Fibroblast of mammary gland (primary cell): ENCODE results near the gene PTPRH.

ENCODE experiments used
- DNase-seq: peaks from one replicate; pipeline ENCODE4 v3.0.0-alpha.2; 2010; ENCODE audit warnings: low read depth
- H3K4me3 ChIP-seq: 2 replicates; pipeline ENCODE4 v1.5.1; 2011; ENCODE audit warnings: low read depth, mild to moderate bottlenecking, low read length, moderate library complexity; ENCODE audit not compliant: control insufficient read depth
- CTCF ChIP-seq: conservative IDR thresholded peaks from 2 replicates; pipeline ENCODE4 v1.5.1; 2011; ENCODE audit warnings: low read depth, low read length, inconsistent platforms; ENCODE audit not compliant: control insufficient read depth, insufficient read depth

The PTPRH gene

GRCh38 chr19:55239004-55239403 lies 29.7 kb upstream of the PTPRH start:
- DNase-seq, result no peak
- H3K4me3 ChIP-seq, result no peak overlapping the region
- TF ChIP-seq CTCF, result no peak

- no peak for TF ChIP-seq CTCF
- H3K4me3 ChIP-seq, result no peak overlapping the region
- no peak for DNase-seq
These were observed 28.7 kb upstream of the PTPRH start for GRCh38 chr19:55238030-55238429.

GRCh38 chr19:55232986-55233385 lies 23.7 kb upstream of the PTPRH start:
- no peak overlapping the region for H3K4me3 ChIP-seq
- TF ChIP-seq CTCF, result no peak
- no peak for DNase-seq

GRCh38 chr19:55232286-55232602 lies 22.9 kb upstream of the PTPRH start:
- DNase-seq, result no peak
- no peak overlapping the region for H3K4me3 ChIP-seq
- no peak for TF ChIP-seq CTCF

- DNase-seq, result no peak
- no peak overlapping the region for H3K4me3 ChIP-seq
- TF ChIP-seq CTCF, result no peak
These were observed 22.3 kb upstream of the PTPRH start for GRCh38 chr19:55231391-55232285.

- TF ChIP-seq CTCF, result no peak
- no peak overlapping the region for H3K4me3 ChIP-seq
- DNase-seq, result no peak
These were observed 21.5 kb upstream of the PTPRH start for GRCh38 chr19:55230780-55231179.
